ENCODE results near the gene XXYLT1.

XXYLT1 gene

DNA sequence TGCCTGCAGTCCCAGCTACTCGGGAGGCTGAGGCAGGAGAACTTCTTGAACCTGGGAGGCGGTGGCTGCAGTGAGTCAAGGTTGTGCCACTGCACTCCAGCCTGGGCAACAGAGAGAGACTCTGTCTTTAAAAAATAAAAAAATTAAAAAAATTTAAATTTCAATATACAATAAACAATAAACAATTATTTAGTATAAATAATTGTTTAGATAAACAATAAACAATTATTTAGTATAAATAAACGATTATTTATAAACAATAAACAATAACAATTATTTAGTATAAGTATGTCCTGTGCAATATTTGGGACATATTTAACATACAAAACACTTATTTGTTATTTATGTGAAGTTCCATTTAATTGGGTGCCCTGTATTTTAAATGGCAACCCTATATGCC is 119.6 kb downstream of the XXYLT1 start:
- DNase-seq (ENCODE audit: low spot score): no peak

DNA sequence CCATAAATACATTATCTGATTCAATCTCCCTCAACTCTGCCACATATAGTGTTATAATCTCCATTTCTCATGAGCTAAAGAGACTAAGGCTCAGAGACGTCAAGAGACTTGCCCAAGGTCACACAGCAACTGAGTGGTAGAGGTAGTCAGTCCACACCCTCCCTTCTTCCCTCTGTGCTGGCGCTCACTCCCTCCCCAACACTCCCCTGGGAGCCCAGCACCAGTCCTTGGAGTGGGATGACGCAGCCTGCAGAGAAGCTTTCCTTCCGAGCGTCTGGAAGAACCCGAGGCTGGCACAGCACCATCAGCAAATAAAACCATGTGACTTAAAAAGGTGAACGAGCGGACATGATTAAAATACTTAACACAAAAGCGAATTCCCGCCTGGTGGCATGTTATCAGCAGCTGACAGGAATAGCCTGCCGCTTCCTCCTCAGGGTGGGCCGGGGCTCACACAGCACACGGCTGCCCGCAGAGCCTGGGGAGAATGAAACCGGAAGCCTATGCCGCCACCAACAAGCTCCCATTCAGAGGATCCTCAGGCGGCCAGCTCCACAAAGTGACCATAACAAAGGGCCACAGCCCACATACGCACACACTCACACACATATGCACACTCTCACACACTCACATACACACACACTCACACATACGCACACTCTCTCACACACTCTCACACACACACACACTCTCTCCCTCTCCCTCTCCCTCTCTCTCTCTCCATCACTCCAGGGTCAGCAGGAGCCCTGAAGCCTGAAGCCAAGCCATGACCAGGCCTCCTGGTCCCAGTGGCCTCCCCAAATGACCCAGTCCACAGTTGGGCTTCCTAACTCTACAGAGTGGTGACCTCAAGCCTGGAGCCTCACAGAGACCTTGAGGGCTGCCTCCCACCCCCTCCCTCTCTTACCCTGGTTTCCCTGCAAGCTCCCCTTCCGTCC is 120.5 kb downstream of the XXYLT1 start:
- peak; percentile 63 for DNase-seq (ENCODE audit: low spot score)

DNA sequence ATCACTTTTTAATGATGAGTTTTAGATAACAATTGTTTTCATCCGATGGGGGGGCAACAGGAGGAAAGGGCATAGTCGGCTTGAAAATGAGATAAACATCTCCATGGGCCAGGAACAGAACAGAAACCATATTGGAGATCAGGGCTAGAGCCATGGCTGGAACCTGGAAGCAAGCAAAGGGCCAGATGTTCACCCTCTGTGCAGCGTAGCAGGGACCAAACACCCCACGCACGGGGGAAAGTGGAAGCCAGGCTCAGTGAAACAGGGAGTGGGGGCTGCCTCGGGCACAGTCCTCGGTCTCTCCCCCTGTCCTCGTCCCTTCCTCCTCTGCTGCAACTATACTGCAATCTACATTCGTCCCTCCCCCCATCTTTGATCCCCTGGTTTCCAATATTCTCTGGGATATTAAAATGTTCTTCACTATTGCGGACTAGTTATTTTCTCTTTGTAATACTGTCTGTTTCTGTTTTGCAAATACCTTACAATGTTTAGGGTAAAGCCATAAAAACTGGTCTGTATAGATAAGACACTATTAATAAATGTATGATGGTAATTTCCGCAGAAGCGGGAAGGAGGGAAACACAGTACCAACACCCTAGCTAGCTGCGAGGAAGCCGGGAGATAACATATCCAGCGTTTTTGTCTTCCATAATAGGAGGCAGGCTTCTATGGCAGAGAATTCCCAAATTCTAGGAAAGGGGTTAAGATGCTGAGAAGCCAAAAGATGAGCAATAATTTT is 121.5 kb downstream of the XXYLT1 start:
- peak; percentile 42 for DNase-seq (ENCODE audit: low spot score)

DNA sequence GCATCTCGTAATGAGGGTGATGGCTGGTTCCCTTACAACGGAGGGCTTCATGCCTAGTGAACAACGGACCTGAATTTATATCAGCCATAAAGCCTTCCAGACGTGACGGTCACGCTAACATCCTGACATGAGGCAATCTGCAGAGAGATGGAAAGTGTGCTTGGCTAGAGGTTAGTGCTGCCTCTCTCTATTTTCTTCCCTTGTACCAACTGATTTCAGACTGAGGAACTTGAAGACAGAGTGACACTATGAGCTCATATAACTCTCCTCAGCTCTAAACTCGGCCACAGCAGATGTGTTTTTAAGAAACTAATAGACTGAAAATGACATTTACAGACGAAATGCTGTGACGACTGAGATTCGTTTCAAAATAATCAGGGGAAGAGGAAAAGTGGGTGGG is 122.4 kb downstream of the XXYLT1 start:
- DNase-seq (ENCODE audit: low spot score): peak; percentile 15

DNA sequence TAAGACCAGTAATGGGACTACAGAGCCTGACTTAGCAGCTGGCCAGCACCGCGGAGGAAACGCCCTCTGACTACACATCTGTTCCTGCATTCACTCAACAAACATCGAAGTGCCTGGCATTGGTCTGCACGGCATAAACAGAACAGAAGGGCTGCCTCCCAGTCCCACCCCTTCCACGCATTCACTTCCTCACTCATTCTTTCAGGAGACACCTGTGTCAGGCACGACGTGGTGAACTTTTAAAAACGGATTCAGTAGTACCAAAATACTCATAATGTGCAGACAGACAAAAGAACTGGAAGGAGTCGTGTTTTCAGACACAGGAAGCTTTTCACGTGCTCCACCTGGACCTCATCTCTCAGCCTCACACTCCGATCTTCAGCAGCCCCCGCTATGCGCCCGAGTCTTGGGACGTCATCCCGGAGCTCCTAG is 123.3 kb downstream of the XXYLT1 start:
- DNase-seq (ENCODE audit: low spot score): peak; percentile 67

DNA sequence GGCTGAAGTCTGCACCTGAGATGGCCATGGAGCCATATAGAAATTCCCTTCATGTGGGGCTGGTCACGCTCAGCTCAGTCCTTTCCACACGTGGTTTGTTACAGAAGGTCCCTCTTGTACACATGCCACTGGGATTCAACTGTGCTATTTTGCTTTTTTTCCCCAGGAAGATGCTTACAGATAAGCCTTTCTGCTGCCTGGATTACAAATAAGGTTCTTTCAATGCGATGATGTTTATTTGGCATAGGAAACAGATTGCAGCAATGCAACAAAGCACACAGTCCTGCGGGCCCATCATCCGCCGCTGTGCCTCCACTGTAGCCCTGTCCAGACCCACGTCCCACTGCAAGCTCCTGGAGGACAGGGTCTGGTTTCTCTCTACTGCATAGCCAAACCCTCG is 124.8 kb downstream of the XXYLT1 start:
- no peak for DNase-seq (ENCODE audit: low spot score)

DNA sequence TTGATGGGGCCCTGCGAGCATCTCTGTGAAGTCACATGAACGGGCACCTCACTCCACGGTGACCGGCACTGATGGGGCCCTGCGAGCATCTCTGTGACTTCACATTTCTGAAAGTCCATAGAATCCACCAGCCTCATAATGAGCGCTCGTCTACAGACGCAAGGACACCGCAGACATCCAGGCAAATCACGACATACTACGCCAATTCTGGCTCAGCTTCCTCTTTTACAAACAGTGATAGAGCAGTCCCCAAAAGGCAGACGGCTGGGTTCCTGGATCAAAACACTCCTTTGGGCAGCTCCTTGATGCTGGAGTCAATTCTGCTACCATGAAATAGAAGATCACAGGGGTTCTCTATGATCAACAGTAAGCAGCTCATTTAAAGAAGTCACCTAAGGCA is 125.4 kb downstream of the XXYLT1 start:
- DNase-seq (ENCODE audit: low spot score): no peak

DNA sequence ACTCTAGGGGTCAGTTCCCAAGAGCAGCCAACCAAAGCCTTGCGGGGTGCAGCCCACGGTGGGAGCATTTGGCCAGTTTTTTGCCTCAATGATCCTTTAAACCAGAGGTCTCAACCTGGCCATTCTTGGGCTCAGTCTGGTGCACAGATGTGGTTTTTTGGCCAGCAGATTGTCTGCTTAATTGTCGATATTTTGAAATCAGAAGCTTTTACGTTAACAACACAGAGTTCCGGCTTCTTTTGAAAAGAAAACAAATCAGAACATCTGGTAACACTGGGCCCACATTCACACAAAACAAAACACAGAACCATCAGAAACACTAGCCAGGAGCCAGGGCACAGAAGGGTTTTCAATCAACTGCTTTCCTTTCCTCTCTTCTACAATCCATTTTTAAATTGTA is 127.7 kb downstream of the XXYLT1 start:
- DNase-seq (ENCODE audit: low spot score): no peak

DNA sequence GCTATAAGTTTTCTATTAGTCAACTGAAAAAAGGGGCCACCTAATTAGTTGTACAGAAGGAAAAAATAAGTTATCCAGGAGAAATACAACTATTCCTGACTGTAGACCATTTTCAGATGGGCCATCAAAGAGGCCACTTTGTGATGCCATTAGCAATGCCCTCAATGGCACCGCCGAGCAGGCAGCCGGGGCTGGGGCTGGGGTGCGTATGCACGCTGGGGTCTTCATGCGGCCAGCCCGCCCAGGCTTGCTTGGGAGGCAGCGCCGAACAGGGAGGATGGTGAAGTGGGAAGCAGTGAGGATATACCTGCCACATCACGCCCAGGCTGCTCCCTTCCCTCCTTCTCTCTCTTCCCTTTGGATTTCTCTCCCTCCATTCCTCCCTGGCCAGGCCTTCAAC is 128.4 kb downstream of the XXYLT1 start:
- no peak for DNase-seq (ENCODE audit: low spot score)

DNA sequence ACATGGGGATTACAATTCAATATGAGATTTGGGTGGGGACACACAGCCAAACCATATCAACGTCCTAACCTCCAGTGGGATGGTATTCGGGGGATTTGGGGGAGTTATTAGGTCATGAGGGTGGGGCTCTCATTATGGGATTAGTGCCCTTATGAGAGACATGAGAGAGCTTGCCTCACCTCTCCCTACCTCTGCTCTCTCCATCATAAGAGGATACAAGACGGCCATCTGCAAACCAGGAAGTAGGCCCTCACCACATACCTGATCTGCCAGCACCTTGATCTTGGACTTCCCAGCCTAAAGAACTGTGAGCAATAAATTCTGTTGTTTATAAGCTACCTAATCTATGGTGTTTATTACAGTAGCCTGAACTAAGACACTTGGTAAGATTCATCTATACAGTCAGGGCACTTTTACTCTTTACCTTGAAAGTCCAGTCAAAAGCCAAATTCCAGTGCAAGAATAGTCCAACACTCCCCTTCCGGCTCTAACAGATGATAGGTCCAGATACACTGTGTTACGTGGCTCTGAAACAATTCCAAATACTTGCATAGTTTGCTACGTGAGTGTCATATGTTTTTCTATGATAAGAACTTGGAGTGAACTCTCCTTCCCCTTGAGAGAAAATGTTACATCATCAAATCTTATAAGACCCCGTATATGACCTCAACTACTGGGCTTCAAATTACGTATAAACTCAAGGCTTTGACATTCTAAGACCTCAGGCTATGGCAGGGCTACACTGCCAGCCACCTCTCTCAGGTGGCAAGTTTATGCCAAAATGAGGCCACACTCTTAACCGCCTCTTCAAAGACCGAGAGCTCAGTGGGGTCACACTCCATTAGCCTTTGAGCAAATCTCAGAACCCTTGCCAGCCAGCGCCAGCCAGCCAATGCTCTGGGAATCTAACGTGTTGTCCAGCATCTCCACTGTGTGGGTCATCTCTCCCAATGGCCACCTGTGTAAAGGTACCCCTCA is 129.9 kb downstream of the XXYLT1 start:
- DNase-seq (ENCODE audit: low spot score): peak; percentile 61

DNA sequence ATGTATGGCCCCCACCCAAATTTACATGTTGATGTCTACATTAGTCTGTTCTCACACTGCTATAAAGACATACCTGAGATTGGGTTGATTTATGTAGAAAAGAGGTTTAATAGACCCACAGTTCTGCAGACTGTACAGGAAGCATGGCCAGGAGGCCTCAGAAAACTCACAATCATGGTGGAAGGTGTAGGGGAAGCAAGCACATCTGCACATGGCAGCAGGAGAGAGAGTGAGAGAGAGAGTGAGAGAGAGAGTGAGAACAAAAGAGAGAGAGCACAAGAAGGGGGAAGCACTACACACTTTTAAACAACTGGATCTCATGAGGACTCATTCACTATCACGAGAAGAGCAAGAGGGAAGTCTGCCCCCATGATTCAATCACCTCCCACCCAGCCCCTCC is 130.5 kb downstream of the XXYLT1 start:
- DNase-seq (ENCODE audit: low spot score): no peak

DNA sequence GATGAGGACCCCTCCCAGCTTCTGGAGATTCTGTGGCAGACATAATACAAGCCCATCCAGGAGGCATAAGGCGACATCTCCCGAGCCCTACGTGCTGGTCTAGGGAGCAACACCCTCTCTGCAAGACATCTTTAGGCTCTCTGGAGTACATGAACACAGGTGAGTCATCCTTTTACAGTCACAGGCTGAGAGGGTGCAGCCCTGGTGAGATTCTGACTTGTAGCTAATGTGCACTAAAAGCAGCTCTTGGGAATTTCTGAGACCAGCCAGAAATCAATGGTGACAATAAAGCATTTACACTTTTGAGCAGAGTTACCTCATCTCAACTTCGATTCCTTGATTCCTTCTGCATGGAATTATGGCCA is 131.1 kb downstream of the XXYLT1 start:
- no peak for DNase-seq (ENCODE audit: low spot score)

DNA sequence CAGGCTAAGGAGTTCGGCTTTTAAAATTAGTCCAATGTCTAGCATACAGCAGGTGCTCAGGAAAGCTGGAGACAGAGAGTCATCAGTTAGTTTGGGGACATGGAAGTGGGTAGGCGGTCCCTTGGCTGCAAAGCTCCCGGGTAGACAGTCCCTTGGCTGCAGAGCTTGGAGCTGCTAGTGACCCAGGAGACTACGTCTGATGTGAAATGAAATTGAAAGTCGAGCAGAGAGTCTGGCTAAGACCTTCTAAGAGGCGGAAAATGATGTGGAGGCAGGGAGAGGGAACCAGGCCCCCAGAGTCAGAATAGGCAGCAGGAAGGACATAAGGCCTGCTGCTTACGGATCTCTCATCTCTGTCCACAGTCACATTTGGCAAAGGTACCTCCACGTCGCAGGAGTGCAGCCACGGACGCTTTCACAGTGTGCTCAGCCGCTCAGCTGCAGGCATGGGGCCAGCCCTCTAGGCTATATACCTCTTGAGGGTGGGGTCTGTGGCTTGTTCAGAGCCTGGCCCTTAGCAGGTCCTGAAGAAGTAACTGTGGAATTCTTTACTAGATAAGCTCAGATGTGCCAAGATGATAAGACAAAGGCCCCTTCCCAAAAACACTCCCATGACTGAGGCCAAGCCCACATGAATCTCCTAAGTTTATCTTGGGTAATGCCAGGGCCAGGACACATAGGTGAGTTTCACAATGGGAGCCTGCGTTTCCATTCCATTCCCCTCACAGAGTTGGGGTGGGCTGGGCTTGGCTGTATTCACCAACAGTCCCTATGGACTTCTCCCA is 131.7 kb downstream of the XXYLT1 start:
- no peak for DNase-seq (ENCODE audit: low spot score)

DNA sequence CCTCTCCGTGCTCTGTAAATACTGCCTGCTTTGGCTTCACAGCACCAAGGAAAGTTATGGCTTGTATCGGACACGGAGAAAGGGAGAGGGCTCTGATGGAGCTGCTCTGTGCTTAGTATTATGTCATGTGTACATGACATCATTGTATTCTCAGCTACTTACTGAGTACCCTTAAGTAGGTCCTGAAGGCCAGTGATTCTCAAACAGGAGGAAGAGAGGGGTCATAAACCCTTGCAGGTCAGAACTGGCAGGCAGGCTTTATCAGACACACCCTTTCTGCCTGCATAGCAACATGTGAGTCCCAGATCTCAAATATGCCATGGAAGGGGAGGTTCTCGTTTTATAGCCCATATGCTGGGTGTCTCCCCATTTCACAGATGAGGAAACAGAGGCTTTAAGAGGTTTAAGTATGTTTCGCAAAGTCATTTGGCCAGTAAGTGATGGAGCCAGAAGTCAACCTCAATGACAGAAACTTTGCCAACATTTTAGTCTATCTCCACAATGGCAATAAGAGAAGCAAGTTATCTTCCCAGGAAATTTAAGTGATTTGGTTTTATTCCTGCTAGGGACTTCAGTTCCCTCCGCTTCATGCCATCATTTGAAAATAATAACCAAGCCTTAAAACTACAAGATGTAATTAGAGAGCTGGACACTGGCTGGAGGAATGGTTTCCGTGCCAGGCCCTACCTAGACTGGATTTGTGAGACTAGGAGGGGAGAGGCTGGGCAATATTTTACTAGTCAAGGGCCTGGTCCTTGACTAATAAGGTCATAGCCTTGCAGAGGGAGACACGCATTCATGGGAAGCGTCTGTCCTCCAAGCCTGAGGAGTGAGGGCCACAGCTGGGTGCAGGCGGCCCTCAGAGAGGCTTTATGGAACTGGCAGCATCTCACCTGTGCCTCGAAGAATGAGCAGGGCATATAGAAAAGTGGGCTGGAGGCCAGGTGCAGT is 133.0 kb downstream of the XXYLT1 start:
- DNase-seq (ENCODE audit: low spot score): no peak

DNA sequence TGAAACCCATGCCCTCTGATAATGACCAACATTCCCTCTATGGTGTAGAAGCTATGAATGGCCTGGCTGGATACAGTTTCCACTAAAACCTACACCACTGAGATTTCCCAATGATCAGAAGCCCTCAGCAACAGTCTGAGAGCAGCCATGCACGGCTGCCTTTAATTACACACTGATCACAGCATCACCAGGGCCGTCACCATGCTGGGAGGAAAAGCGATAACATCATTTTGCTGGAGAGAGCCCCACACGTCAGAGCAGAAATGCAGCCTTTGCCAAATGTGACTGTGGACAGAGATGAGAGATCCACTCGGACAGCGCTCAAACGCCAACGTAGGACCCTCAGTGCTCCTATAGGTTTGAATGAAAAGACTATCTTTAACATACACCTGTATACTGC is 135.0 kb downstream of the XXYLT1 start:
- DNase-seq (ENCODE audit: low spot score): no peak

DNA sequence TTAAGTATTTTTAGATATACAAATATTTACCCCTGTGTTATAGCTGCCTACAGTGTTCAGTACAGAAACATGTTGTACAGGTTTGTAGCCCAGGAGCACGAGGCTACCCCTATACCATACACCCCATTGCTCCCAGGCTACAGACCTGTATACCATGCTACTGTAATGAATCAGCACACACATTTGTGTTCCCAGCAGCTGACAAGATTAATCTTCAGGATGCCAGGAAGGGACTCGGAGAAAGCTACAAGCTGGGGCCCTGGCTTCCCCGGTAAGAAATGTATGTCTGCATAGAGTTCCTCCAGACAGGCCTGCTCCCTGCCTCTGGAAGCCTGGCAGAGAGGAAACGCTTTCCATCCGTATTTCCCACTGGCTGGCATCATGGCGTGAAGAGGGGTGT is 136.5 kb downstream of the XXYLT1 start:
- no peak for DNase-seq (ENCODE audit: low spot score)

DNA sequence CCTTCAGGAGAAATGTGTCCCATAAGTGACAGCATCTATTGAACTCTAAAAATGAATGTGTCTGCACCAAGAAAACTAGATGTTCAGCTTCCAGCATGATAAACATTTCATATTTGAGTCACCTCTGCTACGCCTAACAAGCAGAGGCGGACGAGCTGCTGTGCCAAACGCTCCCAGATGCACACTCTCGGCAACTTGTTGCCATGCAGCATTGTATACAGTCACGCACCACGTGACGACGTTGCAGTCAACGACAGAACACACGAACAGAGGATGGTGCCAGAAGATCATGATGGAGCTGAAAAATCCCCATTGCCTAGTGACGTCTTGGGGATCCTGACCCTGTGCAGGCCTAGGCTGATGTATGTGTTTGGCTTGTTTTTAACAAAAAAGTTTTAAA is 137.5 kb downstream of the XXYLT1 start:
- no peak for DNase-seq (ENCODE audit: low spot score)

DNA sequence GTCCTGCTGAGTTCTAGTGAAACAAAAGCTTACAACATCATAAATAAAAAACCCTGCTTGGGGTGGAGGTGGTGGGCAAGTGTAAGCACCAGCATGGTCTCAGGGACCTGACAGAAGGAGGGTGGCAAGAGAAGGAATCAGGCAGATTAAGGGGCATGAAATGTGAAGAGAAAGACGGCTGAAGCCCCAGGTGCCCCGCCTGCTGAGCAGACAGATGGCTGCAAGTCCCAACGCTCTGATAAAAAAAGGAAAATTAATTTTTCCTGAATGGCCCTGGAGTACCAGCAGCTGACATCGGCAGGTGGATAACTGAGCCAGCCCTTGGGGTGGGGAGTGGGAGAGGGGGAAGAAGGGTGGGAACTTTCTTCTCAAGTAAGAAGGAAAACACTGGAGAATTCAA is 137.9 kb downstream of the XXYLT1 start:
- no peak for DNase-seq (ENCODE audit: low spot score)

DNA sequence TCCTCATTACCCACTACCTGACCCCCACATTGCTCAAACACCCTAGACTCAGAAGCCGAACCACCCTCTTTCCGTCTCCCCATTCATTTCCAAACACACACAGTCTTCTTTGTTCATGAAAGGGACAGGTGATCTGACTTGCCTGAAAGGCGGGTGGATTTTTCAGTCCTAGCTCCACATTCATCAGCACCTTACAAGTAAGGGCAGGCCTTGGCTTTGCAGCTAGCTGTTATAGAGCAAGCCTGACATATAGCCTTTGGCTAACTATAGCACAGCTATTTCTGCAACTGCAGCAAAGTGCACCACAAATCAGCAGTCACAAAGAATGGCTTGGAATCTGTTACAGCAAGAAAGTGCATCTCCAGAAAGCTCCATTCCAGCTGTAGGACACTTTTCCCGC is 139.8 kb downstream of the XXYLT1 start:
- no peak for DNase-seq (ENCODE audit: low spot score)

All from hematopoietic multipotent progenitor cell treated with erythropoietin and hydrocortisone succinate and interleukin-3 and kit ligand, for 15 days (in vitro differentiated cells).